BE2C (cell line): ENCODE results near the gene CXorf58. TPM values are rescaled to one million over a fixed set of nuclear protein-coding genes. Genes with fewer than 3 reads are reported as not detected.
"Not testable (repeated sequence)": the region's sequence is repeated elsewhere in the genome, so short reads cannot be mapped to it uniquely, and the experiment has no call there.

Source experiments
- DNase-seq: peaks from one replicate; pipeline ENCODE4 v3.0.0-alpha.2; 2020
- H3K27me3 ChIP-seq: fragments of 250-450 bp; sonication (Bioruptor Pico); 2 replicates; pipeline ENCODE4 v1.5.1; 2020; ENCODE audit warnings: mild to moderate bottlenecking
- H3K36me3 ChIP-seq: fragments of 250-450 bp; sonication (Bioruptor Pico); 2 replicates; pipeline ENCODE4 v1.5.1; 2020; ENCODE audit warnings: mild to moderate bottlenecking
- H3K4me1 ChIP-seq: fragments of 250-450 bp; sonication (Bioruptor Pico); 2 replicates; pipeline ENCODE4 v1.5.1; 2020
- H3K4me3 ChIP-seq: 2 replicates; pipeline ENCODE4 v1.5.1; 2011; ENCODE audit warnings: low read depth, low read length
- H3K9me3 ChIP-seq: fragments of 250-450 bp; sonication (Bioruptor Pico); 2 replicates; pipeline ENCODE4 v1.5.1; 2020
- polyA plus RNA-seq: library from polyadenylated mRNA; unstranded; fragments of >200 nt; gene quantifications from one replicate; pipeline ENCODE4 v1.2.1, GENCODE V29; 2012; ENCODE audit warnings: low read depth, missing spikeins; ENCODE audit not compliant: insufficient read length, insufficient read depth
- TF ChIP-seq, protein P1 (sequence below): IDR thresholded peaks from 2 replicates; pipeline ENCODE4 v1.5.1; 2012; ENCODE audit warnings: mild to moderate bottlenecking, low read depth, low read length

Gene CXorf58
- polyA plus RNA-seq: not detected

GRCh38 chrX:23907498-23908218 lies at the start of gene CXorf58, which contains the start of gene APOO:
CXorf58 (plus strand) TSS chrX:23908006; CDS start chrX:23910303, 2,297 bp downstream.
APOO (minus strand) TSS chrX:23907938; CDS start chrX:23907702, 236 bp downstream.
- H3K4me3 ChIP-seq: peak within 1 kb of the TSS; percentile 68

DNA sequence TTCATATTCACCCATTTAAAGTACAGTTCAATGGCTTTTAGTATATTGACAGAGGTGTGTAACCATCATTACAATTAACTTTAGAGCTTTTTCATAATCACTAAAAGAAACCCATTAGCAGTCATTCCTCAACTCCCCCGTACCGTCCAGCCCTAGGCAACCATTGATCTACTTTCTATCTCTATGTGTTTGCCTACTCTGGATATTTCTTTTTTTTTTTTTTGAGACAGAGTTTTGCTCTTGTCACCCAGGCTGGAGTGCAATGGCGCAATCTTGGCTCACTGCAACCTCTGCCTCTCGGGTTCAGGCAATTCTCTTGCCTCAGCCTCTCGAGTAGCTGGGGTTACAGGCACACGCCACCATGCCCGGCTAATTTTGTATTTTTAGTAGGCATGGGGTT lies 48.6 kb upstream of the CXorf58 start:
- H3K4me1 ChIP-seq, H3K4me3 ChIP-seq, H3K9me3 ChIP-seq, H3K36me3 ChIP-seq, DNase-seq, H3K27me3 ChIP-seq: not testable (repeated sequence)

More at GRCh38 chrX:23907498-23908218, at the start of gene CXorf58, which contains the start of gene APOO:
- H3K4me1 ChIP-seq: no peaks in the 10 kb centered on the region
- H3K27me3 ChIP-seq: no peaks in the 10 kb centered on the region
- H3K36me3 ChIP-seq: no peaks in the 10 kb centered on the region
- TF ChIP-seq, protein P1, sequence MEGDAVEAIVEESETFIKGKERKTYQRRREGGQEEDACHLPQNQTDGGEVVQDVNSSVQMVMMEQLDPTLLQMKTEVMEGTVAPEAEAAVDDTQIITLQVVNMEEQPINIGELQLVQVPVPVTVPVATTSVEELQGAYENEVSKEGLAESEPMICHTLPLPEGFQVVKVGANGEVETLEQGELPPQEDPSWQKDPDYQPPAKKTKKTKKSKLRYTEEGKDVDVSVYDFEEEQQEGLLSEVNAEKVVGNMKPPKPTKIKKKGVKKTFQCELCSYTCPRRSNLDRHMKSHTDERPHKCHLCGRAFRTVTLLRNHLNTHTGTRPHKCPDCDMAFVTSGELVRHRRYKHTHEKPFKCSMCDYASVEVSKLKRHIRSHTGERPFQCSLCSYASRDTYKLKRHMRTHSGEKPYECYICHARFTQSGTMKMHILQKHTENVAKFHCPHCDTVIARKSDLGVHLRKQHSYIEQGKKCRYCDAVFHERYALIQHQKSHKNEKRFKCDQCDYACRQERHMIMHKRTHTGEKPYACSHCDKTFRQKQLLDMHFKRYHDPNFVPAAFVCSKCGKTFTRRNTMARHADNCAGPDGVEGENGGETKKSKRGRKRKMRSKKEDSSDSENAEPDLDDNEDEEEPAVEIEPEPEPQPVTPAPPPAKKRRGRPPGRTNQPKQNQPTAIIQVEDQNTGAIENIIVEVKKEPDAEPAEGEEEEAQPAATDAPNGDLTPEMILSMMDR: peak; percentile 69
- no peaks in the 10 kb centered on the region for H3K9me3 ChIP-seq
- DNase-seq: peak; percentile 92

DNA sequence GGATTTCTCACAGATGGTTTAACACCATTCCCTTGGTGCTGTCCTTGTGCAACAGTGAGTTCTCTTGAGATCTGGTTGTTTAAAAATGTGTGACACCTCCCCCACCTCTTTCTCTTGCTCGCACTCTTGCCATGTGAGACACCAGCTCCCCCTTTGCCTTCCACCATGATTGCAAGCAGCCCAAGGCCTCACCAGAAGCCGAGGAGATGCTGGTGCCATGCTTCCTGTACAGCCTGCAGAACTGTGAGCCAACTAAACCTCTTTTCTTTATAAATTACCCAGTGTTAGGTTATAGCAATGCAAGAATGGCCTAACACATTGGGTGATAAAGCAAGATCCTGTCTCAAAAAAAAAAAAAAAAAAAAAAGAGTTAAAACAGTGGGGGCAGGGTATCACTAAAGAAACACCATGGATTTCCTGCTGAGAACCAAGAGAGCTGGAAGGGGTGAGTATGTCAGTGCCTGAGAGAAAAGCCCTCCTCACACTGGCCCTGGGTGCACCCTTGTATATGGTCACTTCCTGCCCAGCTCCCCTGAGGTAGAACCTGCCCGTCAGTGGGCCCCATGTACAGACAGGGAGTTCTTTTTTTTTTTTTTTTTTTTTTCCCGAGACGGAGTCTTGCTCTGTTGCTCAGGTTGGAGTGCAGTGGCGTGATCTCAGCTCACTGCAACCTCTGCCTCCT lies 46.5 kb upstream of the CXorf58 start:
- no peaks in the 10 kb centered on the region for H3K27me3 ChIP-seq
- no peak overlapping the region for H3K4me3 ChIP-seq
- H3K9me3 ChIP-seq: no peaks in the 10 kb centered on the region
- no peak for DNase-seq
- TF ChIP-seq, protein P1: no peak
- no peaks in the 10 kb centered on the region for H3K4me1 ChIP-seq
- H3K36me3 ChIP-seq: no peaks in the 10 kb centered on the region

- H3K4me1 ChIP-seq, H3K9me3 ChIP-seq, H3K36me3 ChIP-seq, H3K4me3 ChIP-seq, H3K27me3 ChIP-seq, DNase-seq: not testable (repeated sequence)
These were observed 45.9 kb upstream of the CXorf58 start for GRCh38 chrX:23861952-23862351.

DNA sequence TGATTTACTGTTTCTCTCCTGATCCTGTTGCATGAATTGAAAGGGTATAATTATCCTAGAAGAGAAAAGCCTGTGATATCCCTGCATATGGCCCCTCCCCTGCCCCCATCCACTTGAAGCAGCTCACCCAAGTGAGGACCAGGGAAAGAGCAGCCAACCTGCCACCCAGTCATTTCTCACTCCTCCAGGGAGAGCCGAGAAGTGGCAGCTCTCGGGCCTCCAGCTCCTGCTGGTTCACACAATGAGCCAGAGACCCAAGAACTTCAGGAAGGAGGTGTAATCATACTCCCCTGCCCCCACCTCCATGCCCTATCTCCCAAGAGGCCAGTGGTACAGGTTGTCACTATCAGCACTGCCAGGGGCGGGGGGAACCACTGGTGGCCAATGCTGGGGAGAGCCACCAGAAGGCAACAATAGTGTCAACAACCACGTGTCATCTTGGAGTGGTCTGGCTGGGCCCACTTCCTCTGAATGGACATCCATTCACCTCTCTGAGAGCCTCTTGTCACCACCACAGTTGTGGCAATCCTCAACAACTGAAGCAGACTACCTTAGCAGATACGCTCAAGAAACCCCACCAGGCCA lies 43.0 kb upstream of the CXorf58 start:
- TF ChIP-seq, protein P1: no peak
- H3K27me3 ChIP-seq: no peaks in the 10 kb centered on the region
- no peak overlapping the region for H3K4me3 ChIP-seq
- DNase-seq: no peak
- no peaks in the 10 kb centered on the region for H3K36me3 ChIP-seq
- H3K4me1 ChIP-seq: no peaks in the 10 kb centered on the region
- H3K9me3 ChIP-seq: no peaks in the 10 kb centered on the region

DNA sequence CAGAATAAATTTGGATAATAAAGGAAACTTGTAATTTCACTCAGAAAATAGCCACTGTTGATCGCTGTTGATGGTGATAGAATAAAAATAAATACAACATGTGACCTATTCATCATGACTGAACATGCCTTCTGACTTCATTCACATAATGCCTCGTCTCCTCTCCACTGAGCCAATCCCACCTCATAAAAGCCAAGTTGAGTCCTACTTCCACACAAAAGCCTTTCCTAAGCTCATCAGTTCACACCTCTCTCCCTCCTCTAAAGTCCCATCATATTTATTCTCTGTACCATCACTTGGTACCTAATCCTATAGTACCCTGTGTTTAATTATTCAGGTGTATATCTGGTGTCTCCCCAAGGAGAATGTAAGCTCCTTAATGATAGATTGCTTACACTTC lies 37.8 kb upstream of the CXorf58 start:
- Histone ChIP-seq H3K27me3 (no peaks in the 10 kb centered on the region), H3K9me3 (no peaks in the 10 kb centered on the region), H3K4me3 (no peak overlapping the region), H3K36me3 (no peaks in the 10 kb centered on the region), H3K4me1 (no peaks in the 10 kb centered on the region)
- no peak for DNase-seq
- TF ChIP-seq, protein P1: no peak
